Body of pancreas (tissue), 4 donors: Measurements from ENCODE around the gene SLX4.

Source experiments
- POLR2A ChIP-seq, 3 donors: fragments of 450-650 bp; IDR thresholded peaks; one replicate each; pipeline ENCODE4 v1.6.1; 2016; ENCODE audit warnings: antibody characterized with exemption in 3 of 3, mild to moderate bottlenecking in 2 of 3
- TF ChIP-seq, protein P1 (sequence below), 7 experiments: fragments of 450-650 bp in 4 of 7; fragments of 200-600 bp in 3 of 7; sonication (generic) in 3 of 7; IDR thresholded peaks; one replicate each; pipeline ENCODE4 v1.5.1; 2016 to 2019; ENCODE audit warnings: antibody characterized with exemption in 7 of 7

DNA sequence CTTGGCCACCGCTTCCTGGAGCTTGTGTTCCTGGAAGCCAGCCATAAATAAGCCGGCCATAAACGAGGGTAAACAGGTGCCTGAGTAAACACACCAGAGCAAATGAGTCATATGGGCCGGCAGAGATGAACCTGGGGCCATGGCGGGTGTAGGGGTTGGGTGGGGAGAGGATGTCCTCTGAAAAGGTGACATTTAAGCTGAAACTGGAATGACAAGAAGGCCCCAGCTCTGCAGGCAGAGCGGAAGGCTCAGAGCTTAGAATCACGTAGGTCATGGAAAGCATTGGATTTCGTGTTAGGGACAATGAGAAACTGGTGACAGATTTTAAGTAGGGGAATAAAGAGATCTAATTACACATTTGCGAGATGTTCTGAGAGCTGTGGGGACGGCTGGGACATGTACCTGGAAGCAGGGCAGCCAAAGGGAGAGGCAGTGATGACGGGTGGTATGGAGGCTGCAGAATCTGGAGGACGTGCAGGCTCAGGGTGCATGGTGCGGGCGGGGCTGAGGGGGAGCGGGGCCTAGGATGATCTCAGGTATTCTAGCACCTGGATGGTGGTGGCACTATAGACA is 35.0 kb upstream of the SLX4 start:
- TF ChIP-seq, protein P1, sequence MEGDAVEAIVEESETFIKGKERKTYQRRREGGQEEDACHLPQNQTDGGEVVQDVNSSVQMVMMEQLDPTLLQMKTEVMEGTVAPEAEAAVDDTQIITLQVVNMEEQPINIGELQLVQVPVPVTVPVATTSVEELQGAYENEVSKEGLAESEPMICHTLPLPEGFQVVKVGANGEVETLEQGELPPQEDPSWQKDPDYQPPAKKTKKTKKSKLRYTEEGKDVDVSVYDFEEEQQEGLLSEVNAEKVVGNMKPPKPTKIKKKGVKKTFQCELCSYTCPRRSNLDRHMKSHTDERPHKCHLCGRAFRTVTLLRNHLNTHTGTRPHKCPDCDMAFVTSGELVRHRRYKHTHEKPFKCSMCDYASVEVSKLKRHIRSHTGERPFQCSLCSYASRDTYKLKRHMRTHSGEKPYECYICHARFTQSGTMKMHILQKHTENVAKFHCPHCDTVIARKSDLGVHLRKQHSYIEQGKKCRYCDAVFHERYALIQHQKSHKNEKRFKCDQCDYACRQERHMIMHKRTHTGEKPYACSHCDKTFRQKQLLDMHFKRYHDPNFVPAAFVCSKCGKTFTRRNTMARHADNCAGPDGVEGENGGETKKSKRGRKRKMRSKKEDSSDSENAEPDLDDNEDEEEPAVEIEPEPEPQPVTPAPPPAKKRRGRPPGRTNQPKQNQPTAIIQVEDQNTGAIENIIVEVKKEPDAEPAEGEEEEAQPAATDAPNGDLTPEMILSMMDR (IDR thresholded peaks at IDR 0.05) = no peak
- no peak for TF ChIP-seq POLR2A (IDR thresholded peaks at IDR 0.05)
